ENCODE measurements around the gene ASB3.

Gene ASB3

DNA sequence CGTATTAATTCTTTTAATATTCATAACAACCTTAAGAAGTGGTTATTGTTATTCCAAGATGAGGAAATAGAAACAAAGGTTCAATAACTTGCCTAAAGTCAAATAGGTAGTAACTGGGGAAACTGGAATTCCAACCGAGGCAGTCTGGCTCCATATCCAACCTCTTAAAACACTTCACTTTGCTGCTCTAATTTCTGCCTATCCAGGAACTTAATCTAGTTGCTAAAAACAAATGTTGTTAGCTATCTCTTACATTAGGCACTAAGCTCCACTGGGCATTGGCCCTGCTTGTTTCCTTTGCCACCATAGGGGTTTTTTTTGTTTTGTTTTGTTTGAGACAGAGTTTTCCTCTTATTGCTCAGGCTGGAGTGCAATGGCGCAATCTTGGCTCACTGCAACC, 24.8 kb upstream of the ASB3 start:
- TF ChIP-seq, protein P1, sequence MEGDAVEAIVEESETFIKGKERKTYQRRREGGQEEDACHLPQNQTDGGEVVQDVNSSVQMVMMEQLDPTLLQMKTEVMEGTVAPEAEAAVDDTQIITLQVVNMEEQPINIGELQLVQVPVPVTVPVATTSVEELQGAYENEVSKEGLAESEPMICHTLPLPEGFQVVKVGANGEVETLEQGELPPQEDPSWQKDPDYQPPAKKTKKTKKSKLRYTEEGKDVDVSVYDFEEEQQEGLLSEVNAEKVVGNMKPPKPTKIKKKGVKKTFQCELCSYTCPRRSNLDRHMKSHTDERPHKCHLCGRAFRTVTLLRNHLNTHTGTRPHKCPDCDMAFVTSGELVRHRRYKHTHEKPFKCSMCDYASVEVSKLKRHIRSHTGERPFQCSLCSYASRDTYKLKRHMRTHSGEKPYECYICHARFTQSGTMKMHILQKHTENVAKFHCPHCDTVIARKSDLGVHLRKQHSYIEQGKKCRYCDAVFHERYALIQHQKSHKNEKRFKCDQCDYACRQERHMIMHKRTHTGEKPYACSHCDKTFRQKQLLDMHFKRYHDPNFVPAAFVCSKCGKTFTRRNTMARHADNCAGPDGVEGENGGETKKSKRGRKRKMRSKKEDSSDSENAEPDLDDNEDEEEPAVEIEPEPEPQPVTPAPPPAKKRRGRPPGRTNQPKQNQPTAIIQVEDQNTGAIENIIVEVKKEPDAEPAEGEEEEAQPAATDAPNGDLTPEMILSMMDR (conservative IDR thresholded peaks at IDR 0.05) = no peak
- H3K27ac ChIP-seq = no peak overlapping the region

DNA sequence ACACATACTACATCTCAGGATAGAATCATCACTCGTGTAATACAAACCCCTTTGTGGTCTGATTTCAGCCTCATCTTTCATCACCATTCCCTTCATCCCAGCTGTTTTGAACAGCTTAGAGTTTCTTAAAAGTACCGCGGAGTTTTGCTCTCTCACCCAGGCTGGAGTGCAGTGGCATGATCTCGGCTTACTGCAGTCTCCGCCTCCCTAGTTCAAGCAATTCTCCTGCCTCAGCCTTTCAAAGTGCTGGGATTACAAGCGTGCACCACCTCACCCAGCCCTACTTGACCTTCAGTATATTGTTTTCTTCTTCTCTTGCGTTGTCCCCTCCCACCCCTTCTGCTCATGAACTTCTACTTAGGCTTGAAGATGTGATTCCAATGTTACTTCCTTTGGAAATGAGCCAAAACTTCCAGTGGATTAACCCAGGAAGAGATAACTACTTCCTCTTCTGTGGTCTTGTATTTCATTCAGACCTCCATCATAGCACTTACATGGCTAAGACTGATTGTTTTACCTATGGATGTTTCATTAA, 15.9 kb upstream of the ASB3 start:
- TF ChIP-seq, protein P1 (conservative IDR thresholded peaks at IDR 0.05) = no peak
- no peak overlapping the region for H3K27ac ChIP-seq

DNA sequence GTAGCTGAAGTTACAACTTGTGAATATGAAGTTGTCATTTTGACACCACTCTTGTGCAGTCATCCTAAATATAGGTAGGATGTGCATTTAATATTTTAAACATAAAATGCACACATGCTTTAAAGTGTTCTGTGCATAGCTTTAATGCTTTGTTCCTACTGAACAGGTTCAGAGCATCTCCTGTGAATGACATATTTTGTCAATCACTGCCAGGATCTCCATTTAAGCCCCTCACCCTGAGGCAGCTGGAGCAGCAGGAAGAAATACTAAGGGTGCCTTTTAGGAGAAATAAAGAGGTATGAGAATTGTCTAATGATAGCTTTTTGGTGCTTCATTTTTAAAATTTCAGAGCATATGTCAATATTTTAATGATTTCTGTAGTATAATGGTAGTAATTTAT, 14.8 kb upstream of the ASB3 start:
- H3K27ac ChIP-seq = no peak overlapping the region
- TF ChIP-seq, protein P1 (conservative IDR thresholded peaks at IDR 0.05) = no peak

DNA sequence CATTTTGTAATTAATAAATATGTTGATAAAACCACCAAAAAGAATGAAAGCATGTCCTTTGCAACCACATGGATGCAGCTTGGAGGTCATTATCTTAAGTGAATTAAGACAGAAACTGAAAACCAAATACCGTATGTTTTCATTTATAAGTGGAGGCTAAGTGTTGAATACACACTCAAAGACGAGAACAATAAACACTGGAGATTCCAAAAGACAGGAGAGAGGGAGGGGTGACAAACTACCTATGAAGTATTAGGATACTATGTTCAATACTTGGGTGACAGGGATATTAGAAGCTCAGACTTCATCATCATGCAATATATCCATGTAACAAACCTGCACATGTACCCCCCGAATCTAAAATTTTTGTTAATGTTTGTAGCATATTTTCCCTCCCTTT, 7.1 kb upstream of the ASB3 start:
- no peak overlapping the region for H3K27ac ChIP-seq
- TF ChIP-seq, protein P1 (conservative IDR thresholded peaks at IDR 0.05) = no peak

DNA sequence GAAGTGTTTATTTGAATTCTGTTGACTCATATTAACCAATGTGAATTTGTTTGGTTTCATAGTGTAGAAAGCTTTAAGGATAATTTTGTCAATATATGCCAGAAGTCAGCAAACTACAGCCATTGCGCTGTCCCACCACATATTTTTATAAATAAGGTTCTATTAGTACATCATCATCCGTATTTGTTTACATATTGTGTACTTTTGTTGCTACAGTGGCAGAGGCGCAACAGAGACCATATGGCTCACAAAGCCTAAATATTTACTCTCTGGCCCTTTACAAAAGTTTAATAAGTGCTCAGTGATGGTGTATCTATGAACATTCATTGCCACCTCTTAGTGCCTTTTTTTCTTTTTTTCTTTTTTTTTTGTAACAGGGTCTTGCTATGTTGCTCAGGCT, 6.5 kb upstream of the ASB3 start:
- H3K27ac ChIP-seq = no peak overlapping the region
- TF ChIP-seq, protein P1 (conservative IDR thresholded peaks at IDR 0.05) = no peak

DNA sequence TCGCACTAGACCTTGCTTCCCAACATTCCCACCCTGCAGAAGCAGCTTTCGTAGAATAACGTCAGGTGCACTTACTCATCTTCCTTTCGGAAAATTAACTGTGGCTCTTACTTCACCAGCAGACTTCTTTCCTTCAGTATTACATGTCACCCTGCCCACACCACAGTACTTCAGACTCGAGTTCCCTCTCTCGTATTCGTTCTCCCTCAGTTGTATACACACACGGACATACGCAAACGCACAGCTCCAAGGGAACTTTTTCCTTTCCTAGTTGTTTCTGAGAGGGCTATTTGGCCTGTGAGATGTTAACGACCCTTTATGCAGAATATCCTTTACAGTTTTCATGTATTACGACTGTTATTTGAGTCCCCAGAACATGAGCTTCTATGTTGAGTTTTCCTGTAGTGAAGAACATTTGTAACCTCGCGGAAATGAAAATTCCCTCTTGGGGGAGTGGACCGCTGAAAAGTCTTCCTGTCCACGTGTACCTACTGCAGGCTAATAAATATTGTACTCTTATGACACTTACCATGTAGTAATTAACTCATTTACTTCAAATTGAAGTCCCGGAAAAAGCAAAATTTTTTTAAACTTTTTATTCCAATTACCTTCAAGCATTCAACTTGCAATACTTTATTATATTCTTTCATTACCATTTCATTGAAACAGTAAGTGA, 999 bp upstream of the ASB3 start:
- H3K27ac ChIP-seq = peak overlapping the region; percentile 89
- TF ChIP-seq, protein P1 (conservative IDR thresholded peaks at IDR 0.05) = no peak

DNA sequence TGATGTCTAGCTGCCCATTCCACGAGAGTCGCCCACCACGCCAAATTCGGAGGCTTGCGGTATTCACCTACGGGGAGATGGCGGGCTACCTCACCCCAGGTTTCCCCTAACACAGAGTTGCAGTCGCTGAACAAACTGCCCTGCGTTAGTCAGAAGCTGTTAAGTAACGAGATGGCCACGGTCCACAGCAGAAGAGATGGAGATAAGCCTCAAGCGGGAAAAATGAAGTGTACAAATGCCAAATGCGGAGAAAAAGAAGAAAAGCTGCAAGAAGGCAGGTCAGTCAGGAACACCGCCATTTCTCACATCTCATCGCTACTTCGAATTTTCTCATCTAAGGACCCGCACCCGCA, 425 bp downstream of the ASB3 start:
- TF ChIP-seq, protein P1 (conservative IDR thresholded peaks at IDR 0.05) = no peak
- peak overlapping the region; percentile 89 for H3K27ac ChIP-seq
